Erythroblast (primary cell): ENCODE measurements around the gene BHLHE23.
"Not testable (repeated sequence)": the region's sequence is repeated elsewhere in the genome, so short reads cannot be mapped to it uniquely, and the experiment has no call there.

Experiments used
- DNase-seq, 2 experiments: peaks; one replicate each; lab custom pipeline; 2025; lab: John Stamatoyannopoulos, UW
- GATA1 ChIP-seq: IDR thresholded peaks from 2 replicates; pipeline ENCODE4 v1.6.1; 2011; ENCODE audit warnings: low read depth, mild to moderate bottlenecking, control low read depth, low read length, moderate library complexity
- POLR2A ChIP-seq: IDR thresholded peaks from 2 replicates; pipeline ENCODE4 v1.6.1; 2011; ENCODE audit warnings: mild to moderate bottlenecking, low read length

Gene BHLHE23

DNA sequence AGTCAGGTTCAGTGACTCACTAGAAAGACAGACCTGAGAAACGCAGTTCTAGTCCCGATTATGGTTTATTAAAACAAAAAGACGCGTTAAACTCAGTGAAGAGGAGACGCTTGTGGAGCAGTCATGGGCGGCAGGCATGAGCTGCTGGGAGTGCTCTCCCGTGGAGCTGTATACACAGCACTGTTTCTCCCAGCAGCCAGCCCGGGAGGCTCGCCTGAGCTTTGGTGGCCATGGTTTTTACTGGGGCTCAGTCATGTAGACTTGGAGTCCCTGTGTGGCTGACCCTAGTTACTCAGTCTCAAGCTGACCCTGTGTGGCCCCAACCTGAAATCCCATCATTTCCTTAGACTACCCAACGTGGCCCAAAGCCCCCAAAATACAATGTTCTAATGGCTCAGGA is 41.2 kb upstream of the BHLHE23 start:
- no peak for TF ChIP-seq GATA1
- TF ChIP-seq POLR2A: no peak
- no peak for DNase-seq

DNA sequence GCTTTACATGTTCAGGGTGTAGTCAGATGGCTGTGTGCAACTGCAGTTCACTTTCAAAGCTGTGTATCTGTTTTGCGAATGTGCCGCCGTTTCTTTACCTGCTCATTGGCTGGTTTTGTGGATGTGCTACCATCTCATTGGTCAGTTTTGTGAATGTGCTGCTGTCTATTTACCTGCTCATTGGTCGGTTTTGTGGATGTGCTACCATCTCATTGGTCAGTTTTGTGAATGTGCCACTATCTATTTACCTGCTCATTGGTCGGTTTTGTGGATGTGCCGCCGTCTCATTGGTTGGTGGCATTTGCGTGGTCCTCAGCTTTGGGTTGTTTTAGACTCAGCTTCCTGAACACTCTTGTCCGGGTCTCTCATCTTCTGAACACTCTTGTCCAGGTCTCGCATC is 40.5 kb upstream of the BHLHE23 start:
- TF ChIP-seq POLR2A: no peak
- no peak for TF ChIP-seq GATA1
- no peak for DNase-seq

DNA sequence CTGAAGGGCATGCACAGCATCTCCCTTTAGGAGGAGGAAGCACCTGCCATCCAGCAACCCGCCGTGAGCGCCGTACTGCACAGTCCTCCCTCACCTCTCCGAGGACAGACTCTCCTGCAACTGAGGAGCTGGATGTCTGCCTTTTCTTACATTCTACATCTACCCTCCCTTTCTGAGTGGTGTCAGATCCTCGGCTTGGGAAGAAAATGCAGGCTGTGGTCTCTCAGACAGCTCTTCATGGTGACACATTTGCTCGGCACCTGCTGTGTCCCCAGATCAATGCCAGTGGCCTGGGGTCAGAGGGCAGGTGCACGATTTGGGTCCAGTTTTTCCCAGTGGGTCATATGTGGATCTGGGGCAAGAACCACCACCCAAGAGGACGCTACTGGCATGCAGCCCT is 40.1 kb upstream of the BHLHE23 start:
- no peak for DNase-seq
- no peak for TF ChIP-seq POLR2A
- TF ChIP-seq GATA1: no peak

DNA sequence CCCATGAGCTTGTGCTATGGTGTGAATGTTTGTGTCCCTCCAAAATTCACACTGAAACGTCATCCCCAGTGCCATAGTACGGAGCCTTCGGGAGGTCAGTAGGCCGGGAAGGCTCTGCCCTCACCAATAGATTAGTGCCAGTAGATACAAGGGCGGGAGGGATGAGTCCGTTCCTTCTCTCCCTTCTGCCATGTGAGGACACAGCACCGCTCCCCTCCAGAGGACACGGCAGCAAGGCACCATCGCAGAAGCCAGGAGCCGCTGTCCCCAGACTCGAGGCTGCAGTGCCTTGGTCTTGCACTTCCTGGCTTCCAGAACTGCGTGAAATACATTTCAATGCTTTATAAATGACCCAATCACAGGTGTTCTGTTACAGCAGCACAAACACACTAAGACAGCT is 39.2 kb upstream of the BHLHE23 start:
- no peak for DNase-seq
- TF ChIP-seq POLR2A (no peak), GATA1 (no peak)

DNA sequence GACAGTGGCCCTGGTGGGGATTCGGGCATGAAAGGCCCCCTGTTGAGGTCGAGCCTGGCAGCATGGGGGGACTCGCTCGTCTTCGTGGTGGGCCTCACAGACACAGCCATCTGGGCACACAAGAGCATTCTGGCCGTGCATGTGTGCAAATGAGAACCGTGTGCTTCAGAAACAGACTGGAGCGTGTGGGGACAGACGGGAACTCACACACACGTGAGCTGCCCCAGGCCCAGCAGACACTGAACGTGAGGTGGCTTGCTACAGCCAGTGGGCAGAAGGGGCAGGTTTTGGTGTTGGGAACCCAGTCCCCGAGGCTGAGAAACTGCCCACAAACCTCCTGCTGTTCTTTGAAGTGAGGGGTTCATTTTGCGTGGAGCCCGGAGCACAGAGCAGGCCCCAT is 38.6 kb upstream of the BHLHE23 start:
- TF ChIP-seq POLR2A: no peak
- no peak for TF ChIP-seq GATA1
- DNase-seq: no peak

DNA sequence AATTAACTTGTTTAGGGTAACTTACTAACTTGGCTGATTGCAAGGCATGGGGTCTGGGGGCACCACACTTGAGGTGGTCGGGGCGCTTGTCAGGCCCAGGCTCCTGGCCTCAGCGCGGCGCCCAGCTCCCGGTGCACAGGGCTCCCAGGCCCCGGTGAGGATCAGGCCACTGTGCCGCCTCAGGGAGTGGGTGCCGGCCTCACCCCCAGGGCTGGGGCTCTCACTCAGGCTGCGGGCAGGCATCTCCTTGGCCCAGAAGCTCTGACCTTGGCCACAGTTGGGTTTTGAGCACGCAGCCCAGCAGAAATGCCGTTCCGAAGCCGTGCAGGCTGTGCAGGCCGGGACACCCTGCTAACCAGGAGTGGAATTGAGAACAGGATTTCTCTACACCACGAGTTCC is 37.8 kb upstream of the BHLHE23 start:
- no peak for DNase-seq

DNA sequence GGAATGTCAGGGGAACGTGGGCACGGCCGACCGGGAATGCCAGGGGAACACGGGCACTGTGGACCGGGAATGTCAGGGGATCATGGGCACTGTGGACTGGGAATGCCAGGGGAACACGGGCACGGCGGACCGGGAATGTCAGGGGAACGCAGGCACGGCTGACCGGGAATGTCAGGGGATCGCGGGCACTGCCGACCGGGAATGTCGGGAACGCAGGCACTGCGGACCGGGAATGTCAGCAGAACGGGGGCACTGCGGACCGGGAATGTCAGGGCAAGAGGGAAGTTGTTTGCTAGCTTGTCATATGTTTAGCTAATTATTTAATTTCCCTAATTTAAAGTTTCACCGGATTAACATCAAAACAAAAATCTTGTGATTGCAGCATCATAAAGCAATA is 37.4 kb upstream of the BHLHE23 start:
- no peak for DNase-seq
- no peak for TF ChIP-seq GATA1
- TF ChIP-seq POLR2A: no peak

More for the DNA sequence above, 37.8 kb upstream of the BHLHE23 start:
- no peak for TF ChIP-seq POLR2A
- TF ChIP-seq GATA1: no peak

DNA sequence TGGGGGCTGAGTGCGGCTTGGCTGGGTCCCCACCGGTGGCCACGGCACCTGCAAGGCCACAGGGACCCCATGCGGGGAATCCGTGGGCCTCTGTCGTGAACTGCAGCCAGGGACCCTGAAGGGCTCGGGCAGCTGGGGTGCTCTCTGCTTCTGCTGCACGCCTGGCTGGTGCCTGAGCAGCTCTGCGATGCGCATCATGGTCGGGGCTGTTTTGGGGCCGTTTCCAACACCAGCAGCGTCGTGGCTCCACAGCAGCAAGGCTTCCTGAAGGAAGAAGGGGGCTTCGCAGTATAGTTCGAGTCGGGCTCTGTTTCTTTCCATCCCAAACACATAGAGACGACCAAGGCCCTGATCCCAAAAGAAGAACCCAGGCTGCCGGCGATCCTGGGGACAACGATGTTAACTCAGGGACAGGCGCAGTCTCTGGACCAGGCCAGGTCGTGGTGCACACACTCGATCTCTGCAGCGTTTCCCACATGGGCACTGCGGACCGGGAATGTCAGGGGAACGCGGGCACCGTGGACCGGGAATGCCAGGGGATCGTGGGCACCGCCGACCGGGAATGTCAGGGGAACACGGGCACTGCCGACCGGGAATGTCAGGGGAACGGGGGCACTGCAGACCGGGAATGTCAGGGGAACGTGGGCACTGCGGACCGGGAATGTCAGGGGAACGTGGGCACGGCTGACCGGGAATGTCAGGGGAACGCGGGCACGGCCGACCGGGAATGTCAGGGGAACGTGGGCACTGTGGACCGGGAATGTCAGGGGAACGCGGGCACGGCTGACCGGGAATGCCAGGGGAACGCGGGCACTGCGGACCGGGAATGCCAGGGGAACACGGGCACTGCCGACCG is 36.8 kb upstream of the BHLHE23 start:
- no peak for TF ChIP-seq POLR2A
- TF ChIP-seq GATA1: no peak
- peak in 1 of 2 experiments; percentile 28 for DNase-seq

DNA sequence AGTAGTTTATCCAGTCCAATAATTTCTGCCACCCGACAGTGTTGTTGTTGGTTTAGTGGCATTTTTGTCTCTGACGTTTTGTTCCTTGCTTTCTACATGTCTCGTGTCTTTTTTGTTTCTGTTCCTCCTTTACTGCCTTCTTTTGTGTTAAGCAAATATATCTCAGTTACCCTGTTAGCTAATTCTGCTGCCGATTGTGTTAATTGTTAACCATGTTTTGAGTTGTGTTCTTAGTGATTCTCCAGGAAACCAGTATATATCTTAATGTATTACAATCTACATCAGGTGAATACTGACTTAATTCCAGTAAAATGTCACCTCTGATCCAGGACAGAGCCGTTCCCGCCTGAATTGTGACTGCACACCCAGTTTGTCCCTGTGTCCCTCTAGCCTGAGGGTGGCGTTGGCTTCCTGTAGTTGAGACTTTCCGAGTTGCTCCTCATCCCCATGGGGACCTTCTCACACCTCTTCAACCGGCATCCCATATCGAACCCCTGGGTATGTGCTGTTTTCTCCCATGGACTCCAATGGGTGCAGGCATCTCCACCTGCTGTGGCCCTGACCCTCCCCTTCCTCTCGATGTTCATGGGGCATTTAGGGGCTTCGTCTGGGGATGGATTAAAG is 35.8 kb upstream of the BHLHE23 start:
- TF ChIP-seq GATA1 (no peak), POLR2A (no peak)
- DNase-seq: no peak

DNA sequence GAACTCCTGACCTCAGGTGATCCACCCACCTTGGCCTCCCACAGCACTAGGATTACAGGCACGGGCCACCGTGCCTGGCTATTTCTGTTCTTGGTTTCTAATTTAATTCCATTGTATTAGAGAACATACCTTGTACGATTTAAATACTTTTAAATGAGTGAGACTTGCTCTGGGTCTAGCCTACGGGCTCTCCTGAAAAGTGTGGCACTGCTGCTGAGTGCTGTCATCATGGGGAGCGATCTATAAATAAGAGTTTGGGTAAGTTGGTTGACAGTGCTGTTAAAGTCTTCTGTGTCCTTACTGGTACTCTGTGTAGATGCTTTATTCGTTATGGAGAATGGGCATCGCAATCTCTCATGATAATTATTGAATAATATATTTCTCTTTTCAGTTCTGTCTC is 35.0 kb upstream of the BHLHE23 start:
- DNase-seq: no peak
- TF ChIP-seq POLR2A: no peak
- no peak for TF ChIP-seq GATA1

DNA sequence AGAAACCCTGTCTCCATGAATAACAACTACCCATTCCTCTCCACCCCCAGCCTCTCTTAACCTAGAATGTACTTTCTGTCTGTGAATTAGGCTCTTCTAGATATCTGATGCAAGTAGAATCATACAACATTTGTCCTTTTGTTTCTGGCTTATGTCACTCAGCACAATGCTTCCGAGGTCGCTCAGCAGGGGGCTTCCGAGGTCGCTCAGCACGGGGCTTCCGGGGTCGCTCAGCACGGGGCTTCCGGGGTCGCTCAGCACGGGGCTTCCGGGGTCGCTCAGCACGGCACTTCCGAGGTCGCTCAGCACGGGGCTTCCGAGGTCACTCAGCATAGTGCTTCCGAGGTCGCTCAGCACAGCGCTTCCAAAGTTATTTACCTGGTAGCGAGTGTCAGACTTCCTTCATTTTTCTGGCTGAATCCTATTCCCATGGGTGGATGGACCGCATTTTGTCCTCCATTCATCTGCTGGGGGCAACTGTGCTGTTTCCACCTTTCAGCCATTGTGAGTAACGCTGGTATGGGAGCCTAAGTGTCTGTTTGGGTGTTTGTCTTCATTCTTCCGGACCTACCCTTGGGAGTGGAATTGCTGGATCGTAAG is 31.0 kb upstream of the BHLHE23 start:
- DNase-seq: no peak
- TF ChIP-seq POLR2A: no peak

DNA sequence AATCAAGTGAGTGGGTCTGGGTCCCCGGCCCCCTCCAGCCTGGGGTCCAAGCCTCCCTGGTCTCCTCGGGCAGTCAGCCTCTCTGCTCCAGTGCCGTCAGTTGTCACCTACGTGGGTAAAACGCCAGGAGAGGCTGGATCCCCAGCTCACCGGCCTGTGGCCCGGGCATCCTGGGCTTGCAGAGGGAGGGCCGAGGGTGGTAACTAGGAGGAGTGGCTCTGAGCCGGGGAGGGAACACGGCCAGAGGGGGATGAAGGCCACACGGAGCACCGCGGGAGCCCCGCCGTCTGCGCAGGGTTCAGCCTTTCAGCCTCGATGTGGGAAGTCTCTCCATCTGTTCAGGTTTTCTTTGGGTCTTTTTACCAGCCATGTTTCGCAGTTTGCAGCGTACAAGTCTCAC is 29.5 kb upstream of the BHLHE23 start:
- no peak for DNase-seq
- TF ChIP-seq GATA1 (no peak), POLR2A (no peak)

DNA sequence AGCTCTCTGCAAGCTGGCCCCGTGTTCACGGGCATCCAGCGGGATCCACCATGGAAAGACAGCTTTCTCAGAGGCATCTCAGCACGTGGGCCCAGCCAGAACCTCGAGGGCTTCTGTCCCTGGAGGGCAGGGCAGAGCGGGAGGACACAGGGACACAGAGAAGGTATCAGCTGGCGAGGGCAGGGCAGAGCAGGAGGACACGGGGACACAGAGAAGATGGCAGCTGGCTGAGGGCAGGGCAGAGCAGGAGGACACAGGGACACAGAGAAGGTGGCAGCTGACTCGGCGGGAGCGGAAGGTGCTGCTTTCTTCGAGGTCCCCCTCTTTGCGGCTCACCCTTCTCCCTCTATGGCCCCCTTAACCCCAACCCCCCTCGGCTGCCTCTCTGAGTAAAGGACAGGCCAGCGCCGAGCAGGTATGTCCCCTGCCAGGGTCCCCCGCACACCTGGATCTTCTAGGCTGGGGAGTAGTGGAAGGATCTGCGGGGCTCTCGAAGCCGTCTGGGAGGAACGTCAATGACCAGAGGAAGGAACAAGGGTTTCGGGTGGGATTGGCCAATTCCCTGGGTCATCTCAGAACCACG is 28.9 kb upstream of the BHLHE23 start:
- TF ChIP-seq POLR2A (no peak), GATA1 (no peak)

DNA sequence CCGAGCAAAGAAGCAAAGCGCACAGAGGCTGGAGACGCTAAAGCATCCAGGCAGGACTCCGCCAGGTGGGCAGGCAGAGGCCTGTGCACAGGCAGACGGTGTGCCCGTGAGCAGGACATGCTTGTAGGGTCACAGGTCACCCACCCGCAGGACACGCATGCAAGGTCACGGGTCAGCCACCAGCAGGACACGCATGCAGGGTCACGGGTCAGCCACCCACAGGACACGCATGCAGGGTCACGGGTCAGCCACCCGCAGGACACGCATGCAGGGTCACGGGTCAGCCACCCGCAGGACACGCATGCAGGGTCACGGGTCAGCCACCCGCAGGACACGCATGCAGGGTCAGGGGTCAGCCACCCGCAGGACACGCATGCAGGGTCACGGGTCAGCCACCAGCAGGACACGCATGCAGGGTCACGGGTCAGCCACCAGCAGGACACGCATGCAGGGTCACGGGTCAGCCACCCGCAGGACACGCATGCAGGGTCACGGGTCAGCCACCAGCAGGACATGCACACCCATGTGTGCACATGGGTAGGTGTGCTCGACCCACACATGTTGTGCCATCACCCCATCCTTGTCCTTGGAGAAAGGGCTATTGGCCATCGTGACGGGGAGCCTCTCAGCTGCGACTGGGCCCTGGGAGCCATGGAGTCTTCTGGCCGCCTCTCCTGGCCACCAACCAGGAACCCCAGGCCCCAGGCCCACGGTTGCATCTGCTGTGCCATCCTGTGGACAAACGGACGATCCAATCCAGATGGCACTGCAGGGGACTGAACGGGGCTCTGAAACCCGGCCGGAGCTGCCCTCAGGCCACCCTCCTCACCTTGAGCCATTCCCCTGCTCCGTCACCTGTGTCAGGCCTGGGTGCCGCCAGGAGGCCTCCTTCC is 28.2 kb upstream of the BHLHE23 start:
- not testable (repeated sequence) for DNase-seq

More for the DNA sequence above, 28.9 kb upstream of the BHLHE23 start:
- no peak for DNase-seq
